Neuronal stem cell (in vitro differentiated cells): ENCODE data around the gene MFSD2A.
A peak's percentile ranks its signal among the peaks of the same experiment; 100 is the strongest.

Source experiments
- DNase-seq: peaks from one replicate; pipeline ENCODE4 v3.0.0-alpha.2; 2013; ENCODE audit warnings: low spot score
- H2AFZ ChIP-seq: one replicate; pipeline ENCODE4 v1.6.1; 2013; ENCODE audit warnings: mild to moderate bottlenecking, low read length, inconsistent platforms
- H2AK5ac ChIP-seq: 2 replicates; pipeline ENCODE4 v1.6.1; 2013; ENCODE audit warnings: low read depth, mild to moderate bottlenecking, inconsistent platforms, low read length, moderate library complexity, mixed read lengths
- H2BK120ac ChIP-seq: 2 replicates; pipeline ENCODE4 v1.6.1; 2013; ENCODE audit warnings: low read depth, mild to moderate bottlenecking, inconsistent platforms, low read length, moderate library complexity, mixed read lengths
- H2BK12ac ChIP-seq: one replicate; pipeline ENCODE4 v1.6.1; 2013; ENCODE audit warnings: low read length, inconsistent platforms
- H2BK15ac ChIP-seq: 2 replicates; pipeline ENCODE4 v1.6.1; 2013; ENCODE audit warnings: mild to moderate bottlenecking, low read length, inconsistent platforms, mixed read lengths
- H2BK5ac ChIP-seq: one replicate; pipeline ENCODE4 v1.6.1; 2013; ENCODE audit warnings: inconsistent platforms, mild to moderate bottlenecking, low read length, moderate library complexity
- H3K14ac ChIP-seq: one replicate; pipeline ENCODE4 v1.6.1; 2013; ENCODE audit warnings: low read length, inconsistent platforms
- H3K18ac ChIP-seq: 2 replicates; pipeline ENCODE4 v1.6.1; 2013; ENCODE audit warnings: low read length, inconsistent platforms
- H3K23ac ChIP-seq: 2 replicates; pipeline ENCODE4 v1.6.1; 2013; ENCODE audit warnings: low read depth, mild to moderate bottlenecking, mixed read lengths, low read length, inconsistent platforms; ENCODE audit not compliant: poor library complexity
- H3K27ac ChIP-seq: replicated peaks from 3 replicates; pipeline ENCODE4 v1.5.1; 2013; ENCODE audit warnings: low read length, inconsistent platforms
- H3K27me3 ChIP-seq, 3 experiments: 2 replicates each; pipeline ENCODE4 v1.6.1; 2013; ENCODE audit warnings: low read length in 3 of 3, mild to moderate bottlenecking in 2 of 3, inconsistent platforms in 1 of 3, low read depth in 1 of 3, mixed read lengths in 1 of 3, moderate library complexity in 1 of 3; ENCODE audit not compliant: control insufficient read depth in 3 of 3, insufficient read depth in 3 of 3
- H3K36me3 ChIP-seq, 2 donors: replicated peaks in 1 of 2; 2 replicates each; pipeline ENCODE4 v1.6.1; 2013; ENCODE audit warnings: low read length in 2 of 2; ENCODE audit not compliant: control insufficient read depth in 2 of 2, insufficient read depth in 2 of 2
- H3K4ac ChIP-seq: 2 replicates; pipeline ENCODE4 v1.6.1; 2013; ENCODE audit warnings: inconsistent platforms, mild to moderate bottlenecking, low read length, moderate library complexity
- H3K4me1 ChIP-seq, 2 donors: 1 replicate in 1 of 2; 2 replicates in 1 of 2; pipeline ENCODE4 v1.6.1; 2013; ENCODE audit warnings: low read length in 2 of 2, low read depth in 1 of 2; ENCODE audit not compliant: control insufficient read depth in 2 of 2, insufficient read depth in 1 of 2
- H3K4me2 ChIP-seq: one replicate; pipeline ENCODE4 v1.6.1; 2013; ENCODE audit warnings: mild to moderate bottlenecking, low read length, inconsistent platforms; ENCODE audit not compliant: insufficient read depth, poor library complexity, severe bottlenecking
- H3K4me3 ChIP-seq, 2 donors: 2 replicates each; pipeline ENCODE4 v1.5.1; 2013; ENCODE audit warnings: low read length in 2 of 2, mild to moderate bottlenecking in 2 of 2, inconsistent platforms in 1 of 2, moderate library complexity in 1 of 2
- H3K79me1 ChIP-seq: one replicate; pipeline ENCODE4 v1.6.1; 2013; ENCODE audit warnings: low read depth, mild to moderate bottlenecking, inconsistent platforms, low read length, moderate library complexity
- H3K9ac ChIP-seq: one replicate; pipeline ENCODE4 v1.6.1; 2013; ENCODE audit warnings: mild to moderate bottlenecking, low read depth, low read length, inconsistent platforms; ENCODE audit not compliant: poor library complexity
- H3K9me3 ChIP-seq, 2 donors: replicated peaks in 1 of 2; 2 replicates each; pipeline versions ENCODE3 to v1.6.1; 2013; ENCODE audit warnings: low read length in 2 of 2, mild to moderate bottlenecking in 2 of 2, inconsistent platforms in 1 of 2, low read depth in 1 of 2, mixed read lengths in 1 of 2, moderate library complexity in 1 of 2; ENCODE audit not compliant: control insufficient read depth in 2 of 2, insufficient read depth in 1 of 2
- H4K8ac ChIP-seq: one replicate; pipeline ENCODE4 v1.6.1; 2013; ENCODE audit warnings: low read depth, mild to moderate bottlenecking, inconsistent platforms, low read length, moderate library complexity
- H4K91ac ChIP-seq: one replicate; pipeline ENCODE4 v1.6.1; 2013; ENCODE audit warnings: low read length, low read depth, mild to moderate bottlenecking, inconsistent platforms; ENCODE audit not compliant: poor library complexity
- WGBS, 2 donors: extraction: QIAGEN DNeasy Blood & Tissue Kit; methylation state at CpG; one replicate each; pipeline ENCODE4 v1.1.7; 2013; ENCODE audit warnings: missing lambda C conversion rate in 2 of 2, mixed read lengths in 1 of 2; ENCODE audit not compliant: insufficient read length in 2 of 2, insufficient replicate concordance in 1 of 2; ENCODE audit errors: extremely low coverage in 2 of 2; 5-methylcytosine and 5-hydroxymethylcytosine counted together

The MFSD2A gene

DNA sequence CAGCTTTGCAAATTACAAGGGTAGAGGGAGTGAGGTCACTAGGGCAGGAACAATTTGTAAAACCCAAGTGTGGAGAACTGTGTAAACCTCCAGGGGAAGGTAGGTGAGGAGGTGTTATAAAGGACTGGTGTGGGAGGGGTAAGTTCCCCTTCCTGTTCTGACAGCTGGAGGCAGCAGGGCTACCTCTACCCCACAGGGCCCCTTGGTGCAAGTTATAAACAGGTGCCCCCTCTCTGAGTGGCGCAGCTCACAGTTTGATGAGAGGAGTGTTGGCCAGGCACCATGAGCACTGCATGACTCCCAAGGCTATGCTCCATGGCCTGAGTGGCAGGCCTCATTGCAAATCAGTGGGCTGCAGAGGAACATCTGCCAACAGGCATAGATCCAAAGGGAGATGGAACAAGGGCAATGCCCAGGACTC lies 41.0 kb downstream of the MFSD2A start:
- WGBS, 2 donors = no CpG with 5 or more reads among the region's 1 CpG

DNA sequence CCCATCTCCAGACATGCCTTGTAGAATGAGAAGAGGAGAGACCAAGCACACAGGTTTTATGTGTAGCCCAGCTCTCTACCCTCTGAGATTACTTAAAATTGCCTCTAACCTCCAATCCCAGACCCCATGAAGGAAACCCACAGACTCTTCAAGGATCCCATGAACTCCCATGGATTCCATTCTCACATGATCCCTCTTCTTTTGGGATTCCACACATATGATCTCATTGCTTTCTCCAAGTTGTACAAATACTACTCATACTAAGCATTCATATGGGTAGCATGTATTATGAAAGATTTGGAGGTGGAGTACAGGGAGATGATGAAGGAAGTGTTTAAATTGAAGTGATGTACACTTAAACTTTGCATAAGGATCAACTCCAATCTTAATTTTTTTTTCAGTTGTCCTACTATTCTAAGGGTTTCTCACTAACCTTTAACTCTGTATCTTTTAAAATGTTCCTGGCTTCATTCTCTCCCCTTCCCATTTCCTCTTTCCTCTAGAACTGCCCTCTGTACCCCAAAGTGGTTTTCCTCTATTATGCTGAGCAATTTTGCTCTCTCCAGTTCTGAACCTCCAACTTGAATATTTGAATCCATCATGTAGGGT lies 41.6 kb downstream of the MFSD2A start:
- Histone ChIP-seq H4K91ac (no peak overlapping the region), H2BK15ac (no peak overlapping the region), H3K18ac (peak overlapping the region; percentile 3), H4K8ac (no peak overlapping the region), H3K4me1 (peaks cover 5 to 11% of the 10 kb centered on the region in 2 donors), H3K79me1 (no peaks in the 10 kb centered on the region), H2AFZ (peak overlapping the region; percentile 46), H3K9ac (no peak overlapping the region), H3K4ac (no peak overlapping the region), H2BK120ac (no peak overlapping the region), H2BK5ac (no peak overlapping the region), H3K4me3 (no peak overlapping the region), H3K27ac (no peak overlapping the region), H2BK12ac (no peak overlapping the region), H3K4me2 (no peak overlapping the region), H3K27me3 (no peaks in the 10 kb centered on the region), H3K23ac (no peak overlapping the region), H3K9me3 (peaks cover 2 to 4% of the 10 kb centered on the region in 2 donors), H3K14ac (no peak overlapping the region), H2AK5ac (no peak overlapping the region), H3K36me3 (no peaks in the 10 kb centered on the region)
- DNase-seq = no peak

More for the DNA sequence above, 41.0 kb downstream of the MFSD2A start:
- H3K4me3 ChIP-seq = no peak overlapping the region
- no peak for DNase-seq
- no peak overlapping the region for H3K9ac ChIP-seq
- no peak overlapping the region for H4K8ac ChIP-seq
- H3K14ac ChIP-seq = no peak overlapping the region
- H2AK5ac ChIP-seq = no peak overlapping the region
- H4K91ac ChIP-seq = no peak overlapping the region
- H3K36me3 ChIP-seq = no peaks in the 10 kb centered on the region
- H2BK15ac ChIP-seq = no peak overlapping the region
- no peak overlapping the region for H2BK120ac ChIP-seq
- H3K27me3 ChIP-seq = no peaks in the 10 kb centered on the region
- H3K79me1 ChIP-seq = no peaks in the 10 kb centered on the region
- H3K27ac ChIP-seq = no peak overlapping the region
- H2BK5ac ChIP-seq = no peak overlapping the region
- no peak overlapping the region for H2BK12ac ChIP-seq
- H3K4me1 ChIP-seq = peaks cover 5 to 11% of the 10 kb centered on the region in 2 donors
- H2AFZ ChIP-seq = peak overlapping the region; percentile 46
- H3K4me2 ChIP-seq = no peak overlapping the region
- H3K18ac ChIP-seq = peak overlapping the region; percentile 3
- H3K23ac ChIP-seq = no peak overlapping the region
- H3K9me3 ChIP-seq = peaks cover 2 to 4% of the 10 kb centered on the region in 2 donors
- no peak overlapping the region for H3K4ac ChIP-seq

DNA sequence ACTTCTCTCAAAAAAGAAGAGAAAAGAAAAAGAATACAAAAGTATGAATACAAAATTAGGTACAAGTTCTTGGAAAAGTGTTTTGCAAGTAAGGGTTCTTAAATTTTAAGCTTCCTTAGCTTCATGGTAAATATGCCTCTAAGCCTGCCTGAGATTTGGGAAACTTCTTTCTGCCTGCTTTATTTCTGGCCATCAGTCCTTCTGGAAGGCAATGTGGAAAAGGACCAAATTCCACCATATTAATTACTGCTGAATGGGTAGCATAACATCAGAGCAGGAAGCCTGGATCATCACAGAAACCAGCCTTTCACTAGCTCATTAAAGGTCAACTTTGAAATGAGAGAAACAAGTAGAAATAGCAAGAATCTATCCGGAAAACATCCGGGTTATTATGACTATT lies 46.5 kb downstream of the MFSD2A start:
- H3K4me2 ChIP-seq = no peak overlapping the region
- H2BK15ac ChIP-seq = no peak overlapping the region
- H3K27ac ChIP-seq = no peak overlapping the region
- H3K18ac ChIP-seq = no peak overlapping the region
- H3K4me1 ChIP-seq = peaks cover 0 to 14% of the 10 kb centered on the region in 2 donors
- no peak overlapping the region for H2BK120ac ChIP-seq
- H2AK5ac ChIP-seq = no peak overlapping the region
- H4K91ac ChIP-seq = no peak overlapping the region
- H3K4me3 ChIP-seq = no peak overlapping the region
- H3K9ac ChIP-seq = no peak overlapping the region
- H3K27me3 ChIP-seq = no peaks in the 10 kb centered on the region
- H3K36me3 ChIP-seq = no peaks in the 10 kb centered on the region
- no peak overlapping the region for H3K4ac ChIP-seq
- H2BK5ac ChIP-seq = no peak overlapping the region
- no CpG with 5 or more reads among the region's 2 CpGs for WGBS, 2 donors
- H2AFZ ChIP-seq = peak overlapping the region; percentile 11
- no peaks in the 10 kb centered on the region for H3K79me1 ChIP-seq
- no peak overlapping the region for H2BK12ac ChIP-seq
- H3K23ac ChIP-seq = no peak overlapping the region
- no peak overlapping the region for H4K8ac ChIP-seq
- peaks cover 2 to 13% of the 10 kb centered on the region in 2 donors for H3K9me3 ChIP-seq
- no peak overlapping the region for H3K14ac ChIP-seq
- no peak for DNase-seq

DNA sequence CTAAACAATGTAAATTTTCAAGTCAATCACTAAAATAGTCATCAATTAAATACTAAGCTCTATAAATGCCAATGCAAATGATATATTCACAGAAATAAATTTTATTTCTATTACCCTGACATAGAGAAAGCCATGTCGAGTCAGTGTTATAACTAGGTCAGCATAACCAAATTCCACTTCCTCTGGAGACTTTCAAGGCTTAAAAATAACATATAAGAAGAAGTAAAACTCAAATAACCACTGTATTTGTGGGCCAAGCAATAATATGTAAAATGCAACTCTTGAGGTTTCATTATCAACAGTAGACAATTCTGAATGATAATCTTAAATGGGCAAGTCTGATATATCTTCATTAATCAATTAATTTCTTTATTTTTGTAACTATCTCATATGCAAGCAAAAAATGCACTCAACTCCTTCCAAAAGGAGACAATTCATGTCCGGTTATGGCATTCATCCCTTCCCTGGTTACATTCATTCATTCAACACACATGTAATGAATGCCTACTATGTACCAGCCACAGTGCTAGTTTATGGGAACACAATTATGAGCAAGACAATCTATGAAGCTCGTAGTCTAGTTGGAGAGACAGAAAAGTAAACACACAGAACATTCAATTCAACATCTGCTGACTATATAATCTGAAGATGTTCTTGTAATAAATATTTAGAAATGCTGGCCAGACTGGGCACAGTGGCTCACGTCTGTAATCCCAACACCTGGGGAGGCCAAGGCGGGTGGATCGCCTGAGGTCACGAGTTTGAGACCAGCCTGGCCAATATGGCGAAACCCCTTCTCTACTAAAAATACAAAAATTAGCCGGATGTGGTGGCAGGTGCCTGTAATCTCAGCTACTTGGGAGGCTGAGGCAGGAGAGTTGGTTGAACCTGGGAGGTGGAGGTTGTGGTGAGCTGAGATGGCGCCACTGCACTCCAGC lies 48.5 kb downstream of the MFSD2A start:
- no peak overlapping the region for H3K18ac ChIP-seq
- H3K4me3 ChIP-seq = no peak overlapping the region
- H2BK120ac ChIP-seq = no peak overlapping the region
- no peak overlapping the region for H2AFZ ChIP-seq
- peaks cover 2 to 9% of the 10 kb centered on the region in 2 donors for H3K9me3 ChIP-seq
- no peak overlapping the region for H2BK15ac ChIP-seq
- H3K4me2 ChIP-seq = no peak overlapping the region
- H3K4ac ChIP-seq = no peak overlapping the region
- no peaks in the 10 kb centered on the region for H3K36me3 ChIP-seq
- no peak overlapping the region for H2BK5ac ChIP-seq
- no peak overlapping the region for H4K8ac ChIP-seq
- no peak for DNase-seq
- peaks cover 0 to 14% of the 10 kb centered on the region in 2 donors for H3K4me1 ChIP-seq
- no peak overlapping the region for H4K91ac ChIP-seq
- no peak overlapping the region for H3K9ac ChIP-seq
- H2BK12ac ChIP-seq = no peak overlapping the region
- no peak overlapping the region for H3K23ac ChIP-seq
- no CpG with 5 or more reads among the region's 10 CpGs for WGBS, 2 donors
- H3K14ac ChIP-seq = no peak overlapping the region
- H2AK5ac ChIP-seq = no peak overlapping the region
- no peaks in the 10 kb centered on the region for H3K79me1 ChIP-seq
- H3K27me3 ChIP-seq = no peaks in the 10 kb centered on the region
- H3K27ac ChIP-seq = no peak overlapping the region
